Measurements from ENCODE around the gene CLIC5.

The CLIC5 gene

GRCh38 chr6:45931232-45931631 lies 84.4 kb downstream of the CLIC5 start:
- H3K9me3 ChIP-seq (ENCODE audit: insufficient read depth, low read depth, low read length), result no peaks in the 10 kb centered on the region
- H4K20me1 ChIP-seq (ENCODE audit: insufficient read depth, low read length, poor library complexity, severe bottlenecking), result no peaks in the 10 kb centered on the region
- no peak for TF ChIP-seq CTCF (conservative IDR thresholded peaks at IDR 0.05; ENCODE audit: low read length)
- no peak for TF ChIP-seq EZH2phosphoT487 (IDR thresholded peaks at IDR 0.05; ENCODE audit: borderline replicate concordance)
- no peaks in the 10 kb centered on the region for H3K9me2 ChIP-seq (replicated peaks; ENCODE audit: low read depth, low read length)
- no peak overlapping the region for H3K9ac ChIP-seq (ENCODE audit: low read depth, low read length, poor library complexity, severe bottlenecking)
- H3K79me2 ChIP-seq (ENCODE audit: insufficient read depth, low read length), result no peaks in the 10 kb centered on the region
- no peak overlapping the region for H3K4me3 ChIP-seq (ENCODE audit: low read length, poor library complexity, severe bottlenecking)
- H3K4me2 ChIP-seq (ENCODE audit: low read depth, low read length, poor library complexity, severe bottlenecking), result no peak overlapping the region
- H3K27me3 ChIP-seq (ENCODE audit: insufficient read depth, low read length, poor library complexity, severe bottlenecking), result no peaks in the 10 kb centered on the region
- H2AFZ ChIP-seq (ENCODE audit: low read length), result no peak overlapping the region
- no peaks in the 10 kb centered on the region for H3K36me3 ChIP-seq (ENCODE audit: insufficient read depth, low read length)
- H3K4me1 ChIP-seq (ENCODE audit: insufficient read depth, low read length, poor library complexity, severe bottlenecking), result peaks cover 8% of the 10 kb centered on the region
- H3F3A ChIP-seq (ENCODE audit: low read depth), result no peaks in the 10 kb centered on the region

- Histone ChIP-seq H3K4me1 (ENCODE audit: insufficient read depth, low read length, poor library complexity, severe bottlenecking) (peaks cover 8% of the 10 kb centered on the region), H4K20me1 (ENCODE audit: insufficient read depth, low read length, poor library complexity, severe bottlenecking) (no peaks in the 10 kb centered on the region), H3K4me2 (ENCODE audit: low read depth, low read length, poor library complexity, severe bottlenecking) (no peak overlapping the region), H3K9me2 (replicated peaks; ENCODE audit: low read depth, low read length) (no peaks in the 10 kb centered on the region), H2AFZ (ENCODE audit: low read length) (no peak overlapping the region; the same call in 1 of the 2 replicates), H3K4me3 (ENCODE audit: low read length, poor library complexity, severe bottlenecking) (no peak overlapping the region), H3K27me3 (ENCODE audit: insufficient read depth, low read length, poor library complexity, severe bottlenecking) (no peaks in the 10 kb centered on the region), H3K79me2 (ENCODE audit: insufficient read depth, low read length) (no peaks in the 10 kb centered on the region), H3F3A (ENCODE audit: low read depth) (no peaks in the 10 kb centered on the region), H3K9me3 (ENCODE audit: insufficient read depth, low read depth, low read length) (no peaks in the 10 kb centered on the region), H3K9ac (ENCODE audit: low read depth, low read length, poor library complexity, severe bottlenecking) (no peak overlapping the region), H3K36me3 (ENCODE audit: insufficient read depth, low read length) (no peaks in the 10 kb centered on the region)
- peak; percentile 99 for TF ChIP-seq CTCF (conservative IDR thresholded peaks at IDR 0.05; ENCODE audit: low read length)
- no peak for TF ChIP-seq EZH2phosphoT487 (IDR thresholded peaks at IDR 0.05; ENCODE audit: borderline replicate concordance)
Measured at GRCh38 chr6:45930420-45931040, 85.1 kb downstream of the CLIC5 start.

GRCh38 chr6:45929421-45930361 lies 86.0 kb downstream of the CLIC5 start:
- Histone ChIP-seq H3K9me2 (replicated peaks; ENCODE audit: low read depth, low read length) (no peaks in the 10 kb centered on the region), H3K4me1 (ENCODE audit: insufficient read depth, low read length, poor library complexity, severe bottlenecking) (peaks cover 8% of the 10 kb centered on the region), H3F3A (ENCODE audit: low read depth) (no peaks in the 10 kb centered on the region), H3K27me3 (ENCODE audit: insufficient read depth, low read length, poor library complexity, severe bottlenecking) (no peaks in the 10 kb centered on the region), H2AFZ (ENCODE audit: low read length) (0 out of 2 replicates have a peak overlapping the region, but pooled peaks have one; percentile 25), H4K20me1 (ENCODE audit: insufficient read depth, low read length, poor library complexity, severe bottlenecking) (no peaks in the 10 kb centered on the region), H3K4me2 (ENCODE audit: low read depth, low read length, poor library complexity, severe bottlenecking) (no peak overlapping the region), H3K36me3 (ENCODE audit: insufficient read depth, low read length) (no peaks in the 10 kb centered on the region), H3K9me3 (ENCODE audit: insufficient read depth, low read depth, low read length) (no peaks in the 10 kb centered on the region), H3K9ac (ENCODE audit: low read depth, low read length, poor library complexity, severe bottlenecking) (no peak overlapping the region), H3K79me2 (ENCODE audit: insufficient read depth, low read length) (no peaks in the 10 kb centered on the region), H3K4me3 (ENCODE audit: low read length, poor library complexity, severe bottlenecking) (no peak overlapping the region)
- TF ChIP-seq CTCF (conservative IDR thresholded peaks at IDR 0.05; ENCODE audit: low read length) (no peak), EZH2phosphoT487 (IDR thresholded peaks at IDR 0.05; ENCODE audit: borderline replicate concordance) (no peak)
